Upper lobe of left lung (tissue), 6 donors: ENCODE data around the gene ENTPD5. TPM values are rescaled to one million over a fixed set of nuclear protein-coding genes. Genes with fewer than 3 reads are reported as not detected.

ENCODE experiments used
- ATAC-seq, 2 donors: fragments of 200-7000 bp; cut with Tn5 transposase; one replicate each; pipeline ENCODE4 v1.9.1; 2022; ENCODE audit warnings: mild to moderate bottlenecking in 2 of 2, moderate library complexity in 2 of 2; ENCODE audit not compliant: low FRiP score in 2 of 2
- DNase-seq, 2 donors: peaks; one replicate each; pipeline ENCODE4 v3.0.0-alpha.2; 2019 to 2020
- H3K27ac ChIP-seq, 4 donors: fragments of 200-600 bp; sonication (generic); one replicate each; pipeline ENCODE4 v1.5.1; 2016 to 2019
- H3K27me3 ChIP-seq, 4 donors: fragments of 200-600 bp; sonication (generic); one replicate each; pipeline ENCODE4 v1.5.1; 2017 to 2019
- H3K36me3 ChIP-seq, 4 donors: fragments of 200-600 bp; sonication (generic); one replicate each; pipeline ENCODE4 v1.5.1; 2016 to 2019
- H3K4me1 ChIP-seq, 4 donors: fragments of 200-600 bp; sonication (generic); one replicate each; pipeline ENCODE4 v1.5.1; 2018 to 2019
- H3K4me3 ChIP-seq, 4 donors: fragments of 200-600 bp; sonication (generic); one replicate each; pipeline ENCODE4 v1.5.1; 2017 to 2019; ENCODE audit warnings: mild to moderate bottlenecking in 2 of 4, moderate library complexity in 1 of 4
- H3K9me3 ChIP-seq, 4 donors: fragments of 200-600 bp; sonication (generic); one replicate each; pipeline ENCODE4 v1.5.1; 2018 to 2019
- EP300 ChIP-seq, 4 donors: sonication (generic); formaldehyde crosslinking; IDR thresholded peaks; one replicate each; pipeline ENCODE4 v1.5.1; 2017; ENCODE audit warnings: antibody characterized with exemption in 4 of 4, control low read depth in 2 of 4
- POLR2A ChIP-seq, 4 donors: fragments of 450-650 bp; IDR thresholded peaks; one replicate each; pipeline ENCODE4 v1.5.1; 2016 to 2017; ENCODE audit warnings: antibody characterized with exemption in 4 of 4, mild to moderate bottlenecking in 2 of 4
- POLR2AphosphoS5 ChIP-seq, 2 donors: sonication (generic); formaldehyde crosslinking; IDR thresholded peaks; one replicate each; pipeline ENCODE4 v1.5.1; 2017; ENCODE audit warnings: antibody characterized with exemption in 2 of 2
- WGBS, 2 donors: methylation state at CpG; one replicate each; pipeline ENCODE4 v1.1.5; 2017 to 2018; 5-methylcytosine and 5-hydroxymethylcytosine counted together
- total RNA-seq, 6 donors: library from RNA; depleted of rRNA in 4 of 6; stranded (reverse); fragments of >200 nt in 4 of 6; gene quantifications; one replicate each; pipeline versions ENCODE4 v1.1.0 to v1.2.1, GENCODE V29; 2016 to 2021
- TF ChIP-seq, protein P1 (sequence below), 6 experiments: fragments of 450-650 bp in 4 of 6; fragments of 200-600 bp in 2 of 6; sonication (generic) in 2 of 6; IDR thresholded peaks; one replicate each; pipeline ENCODE4 v1.5.1; 2016 to 2019; ENCODE audit warnings: antibody characterized with exemption in 6 of 6
- donor health status: DM: no; HTN: no; CAD: no; lungs with moderate emphysema.
- donor health status: DM: no; HTN: yes; CAD: no; lungs with severe emphysema.

ENTPD5 gene
- total RNA-seq, 6 donors from 2014 or later: 5.2 to 22.0 (median 12.9) TPM

DNA sequence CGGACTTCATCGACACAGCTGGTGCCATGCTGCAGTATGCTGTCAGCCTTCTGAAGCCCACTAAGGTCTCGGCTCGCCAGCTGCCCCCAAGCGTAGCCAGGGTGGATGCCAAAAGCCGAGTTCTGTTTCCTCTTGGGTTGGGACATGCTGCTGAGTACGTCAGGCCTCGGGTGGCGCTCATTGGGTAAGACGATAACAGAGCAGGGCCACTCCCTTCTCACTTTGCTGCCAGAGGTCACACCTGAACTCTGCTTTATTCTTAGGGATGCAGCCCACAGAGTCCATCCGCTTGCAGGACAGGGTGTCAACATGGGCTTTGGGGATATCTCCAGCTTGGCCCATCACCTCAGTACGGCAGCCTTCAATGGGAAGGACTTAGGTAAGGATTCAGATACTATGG is 57.9 kb downstream of the ENTPD5 start:
- Histone ChIP-seq H3K27ac (no peak overlapping the region), H3K4me3 (no peak overlapping the region), H3K4me1 (no peaks in the 10 kb centered on the region), H3K27me3 (no peaks in the 10 kb centered on the region), H3K36me3 (peaks cover 46 to 84% (median 72%) of the 10 kb centered on the region in 4 donors), H3K9me3 (no peaks in the 10 kb centered on the region)
- 90 to 100% methylated on average over 2 to 12 of the region's 12 CpGs for WGBS, 2 donors
- ATAC-seq (no peak), DNase-seq (no peak)
- TF ChIP-seq EP300 (IDR thresholded peaks at IDR 0.05) (no peak), POLR2A (IDR thresholded peaks at IDR 0.05) (no peak), POLR2AphosphoS5 (IDR thresholded peaks at IDR 0.05) (no peak)
- TF ChIP-seq, protein P1, sequence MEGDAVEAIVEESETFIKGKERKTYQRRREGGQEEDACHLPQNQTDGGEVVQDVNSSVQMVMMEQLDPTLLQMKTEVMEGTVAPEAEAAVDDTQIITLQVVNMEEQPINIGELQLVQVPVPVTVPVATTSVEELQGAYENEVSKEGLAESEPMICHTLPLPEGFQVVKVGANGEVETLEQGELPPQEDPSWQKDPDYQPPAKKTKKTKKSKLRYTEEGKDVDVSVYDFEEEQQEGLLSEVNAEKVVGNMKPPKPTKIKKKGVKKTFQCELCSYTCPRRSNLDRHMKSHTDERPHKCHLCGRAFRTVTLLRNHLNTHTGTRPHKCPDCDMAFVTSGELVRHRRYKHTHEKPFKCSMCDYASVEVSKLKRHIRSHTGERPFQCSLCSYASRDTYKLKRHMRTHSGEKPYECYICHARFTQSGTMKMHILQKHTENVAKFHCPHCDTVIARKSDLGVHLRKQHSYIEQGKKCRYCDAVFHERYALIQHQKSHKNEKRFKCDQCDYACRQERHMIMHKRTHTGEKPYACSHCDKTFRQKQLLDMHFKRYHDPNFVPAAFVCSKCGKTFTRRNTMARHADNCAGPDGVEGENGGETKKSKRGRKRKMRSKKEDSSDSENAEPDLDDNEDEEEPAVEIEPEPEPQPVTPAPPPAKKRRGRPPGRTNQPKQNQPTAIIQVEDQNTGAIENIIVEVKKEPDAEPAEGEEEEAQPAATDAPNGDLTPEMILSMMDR (IDR thresholded peaks at IDR 0.05): no peak

DNA sequence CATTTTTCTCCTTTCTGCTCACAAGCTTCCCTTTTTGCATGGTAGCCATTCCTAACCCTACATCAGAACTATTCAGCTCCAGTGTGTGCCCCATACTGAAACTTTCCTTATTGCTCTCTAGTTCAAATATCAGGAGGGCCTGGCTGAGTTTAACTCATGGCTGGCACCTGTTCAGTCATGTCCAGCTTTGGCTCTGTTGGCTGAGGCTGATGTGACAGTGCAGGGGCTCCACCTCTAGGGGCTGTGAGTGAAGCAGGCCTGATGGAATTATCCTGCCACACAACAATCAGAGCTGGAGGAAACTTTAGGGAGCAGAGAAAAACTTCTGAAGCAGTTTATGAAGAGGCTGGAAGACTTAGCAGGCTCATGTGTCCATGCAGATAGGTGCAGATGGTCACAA is 60.5 kb downstream of the ENTPD5 start:
- no peaks in the 10 kb centered on the region for H3K9me3 ChIP-seq
- no peak overlapping the region for H3K27ac ChIP-seq
- no peaks in the 10 kb centered on the region for H3K27me3 ChIP-seq
- peaks cover 55 to 96% (median 84%) of the 10 kb centered on the region in 4 donors for H3K36me3 ChIP-seq
- H3K4me1 ChIP-seq: no peaks in the 10 kb centered on the region
- DNase-seq (no peak), ATAC-seq (no peak)
- no peak overlapping the region for H3K4me3 ChIP-seq
- no peak for TF ChIP-seq EP300 (IDR thresholded peaks at IDR 0.05)
- TF ChIP-seq POLR2AphosphoS5 (IDR thresholded peaks at IDR 0.05): no peak
- TF ChIP-seq, protein P1 (IDR thresholded peaks at IDR 0.05): no peak
- TF ChIP-seq POLR2A (IDR thresholded peaks at IDR 0.05): no peak

DNA sequence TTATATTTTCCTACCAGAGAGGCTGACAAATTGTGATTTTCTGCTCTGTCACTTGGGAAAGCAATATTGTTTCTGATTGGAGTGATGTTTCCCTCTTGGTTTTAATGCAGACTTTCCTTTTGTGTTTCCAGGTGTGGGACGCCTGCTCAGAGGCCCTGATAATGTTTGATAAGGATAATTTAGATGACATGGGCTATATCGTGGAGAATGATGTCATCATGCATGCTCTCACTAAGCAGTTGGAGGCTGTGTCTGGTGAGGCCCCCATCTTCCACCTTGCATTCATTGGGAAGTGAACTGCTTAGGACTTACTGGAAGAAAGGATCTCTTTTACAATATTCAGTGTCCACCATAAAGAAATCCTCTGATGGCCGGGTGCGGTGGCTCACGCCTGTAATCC is 63.4 kb downstream of the ENTPD5 start:
- 84 to 90% methylated on average over 5 of the region's 5 CpGs for WGBS, 2 donors

DNA sequence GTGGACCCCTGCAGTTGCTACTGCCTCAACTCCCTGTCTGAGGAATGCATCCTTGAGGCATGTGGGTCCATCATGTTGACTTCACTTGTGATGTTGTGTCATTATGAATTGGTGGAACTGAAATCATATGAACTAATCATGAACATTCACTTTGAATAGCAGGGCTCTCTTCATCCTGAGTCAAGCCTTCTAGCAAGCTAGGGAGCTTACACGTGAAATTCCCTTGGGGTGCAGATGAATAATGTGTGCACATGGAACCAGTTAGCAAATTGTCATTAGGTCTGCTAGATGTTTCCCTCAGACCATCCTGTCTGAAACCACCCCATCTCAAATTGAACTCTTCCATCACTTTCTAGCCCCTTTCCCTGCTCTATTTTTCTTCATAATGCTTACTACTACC is 65.4 kb downstream of the ENTPD5 start:
- H3K9me3 ChIP-seq: no peaks in the 10 kb centered on the region
- no peak for ATAC-seq
- WGBS, 2 donors: 80 to 95% methylated on average over 1 of the region's 1 CpG
- TF ChIP-seq POLR2AphosphoS5 (IDR thresholded peaks at IDR 0.05) (no peak), EP300 (IDR thresholded peaks at IDR 0.05) (no peak), POLR2A (IDR thresholded peaks at IDR 0.05) (no peak)
- TF ChIP-seq, protein P1 (IDR thresholded peaks at IDR 0.05): no peak
- H3K27me3 ChIP-seq: no peaks in the 10 kb centered on the region
- peaks cover 24 to 54% (median 44%) of the 10 kb centered on the region in 4 donors for H3K36me3 ChIP-seq
- no peak overlapping the region for H3K4me3 ChIP-seq
- no peak for DNase-seq
- H3K27ac ChIP-seq: no peak overlapping the region
- H3K4me1 ChIP-seq: peaks cover 5 to 19% (median 9%) of the 10 kb centered on the region in 4 donors

More for the DNA sequence above, 63.4 kb downstream of the ENTPD5 start:
- H3K27ac ChIP-seq: no peak overlapping the region
- no peak for ATAC-seq
- no peak for DNase-seq
- H3K36me3 ChIP-seq: peaks cover 38 to 73% (median 63%) of the 10 kb centered on the region in 4 donors
- TF ChIP-seq POLR2AphosphoS5 (IDR thresholded peaks at IDR 0.05): no peak
- no peak for TF ChIP-seq EP300 (IDR thresholded peaks at IDR 0.05)
- no peak for TF ChIP-seq POLR2A (IDR thresholded peaks at IDR 0.05)
- TF ChIP-seq, protein P1 (IDR thresholded peaks at IDR 0.05): no peak
- H3K9me3 ChIP-seq: no peaks in the 10 kb centered on the region
- H3K4me3 ChIP-seq: no peak overlapping the region
- no peaks in the 10 kb centered on the region for H3K27me3 ChIP-seq
- H3K4me1 ChIP-seq: peaks cover 5 to 9% (median 6%) of the 10 kb centered on the region in 4 donors
